Sigmoid colon (tissue), 7 donors: ENCODE data around the gene PTPN1. TPM values are rescaled to one million over a fixed set of nuclear protein-coding genes. Genes with fewer than 3 reads are reported as not detected.

ENCODE experiments used
- DNase-seq: peaks from one replicate; pipeline ENCODE4 v3.0.0-alpha.2; 2019
- H3K27ac ChIP-seq, 4 donors: fragments of 200-600 bp; sonication (generic); one replicate each; pipeline ENCODE4 v1.5.1; 2016 to 2019; ENCODE audit warnings: mild to moderate bottlenecking in 1 of 4
- H3K27me3 ChIP-seq, 3 donors: fragments of 200-600 bp; sonication (generic); one replicate each; pipeline ENCODE4 v1.5.1; 2019; ENCODE audit warnings: mild to moderate bottlenecking in 1 of 3
- H3K36me3 ChIP-seq, 4 donors: fragments of 200-600 bp; sonication (generic); one replicate each; pipeline ENCODE4 v1.5.1; 2016 to 2019
- H3K4me1 ChIP-seq, 4 donors: fragments of 200-600 bp; sonication (generic); one replicate each; pipeline ENCODE4 v1.5.1; 2017 to 2019
- H3K4me3 ChIP-seq, 4 donors: fragments of 200-600 bp; sonication (generic); one replicate each; pipeline ENCODE4 v1.5.1; 2017 to 2019; ENCODE audit warnings: mild to moderate bottlenecking in 2 of 4, moderate library complexity in 1 of 4
- H3K9me3 ChIP-seq, 4 donors: fragments of 200-600 bp in 3 of 4; sonication (generic) in 3 of 4; one replicate each; pipeline versions ENCODE4 v1.5.1 to v1.6.1; 2013 to 2019
- CTCF ChIP-seq, 4 experiments: fragments of 450-650 bp in 3 of 4; fragments of 200-600 bp in 1 of 4; IDR thresholded peaks; one replicate each; pipeline ENCODE4 v1.5.1; 2016 to 2019; ENCODE audit warnings: antibody characterized with exemption in 4 of 4, mild to moderate bottlenecking in 3 of 4, moderate library complexity in 2 of 4
- EP300 ChIP-seq, 4 donors: sonication (generic); formaldehyde crosslinking; IDR thresholded peaks; one replicate each; pipeline ENCODE4 v1.6.1; 2017; ENCODE audit warnings: antibody characterized with exemption in 4 of 4
- POLR2A ChIP-seq, 2 donors: fragments of 450-650 bp; IDR thresholded peaks; one replicate each; pipeline ENCODE4 v1.6.1; 2016; ENCODE audit warnings: antibody characterized with exemption in 2 of 2, mild to moderate bottlenecking in 2 of 2, moderate library complexity in 2 of 2
- POLR2AphosphoS5 ChIP-seq, 4 donors: sonication (generic); formaldehyde crosslinking; IDR thresholded peaks; one replicate each; pipeline ENCODE4 v1.6.1; 2017; ENCODE audit warnings: antibody characterized with exemption in 4 of 4
- WGBS, 2 donors: extraction: QIAGEN DNeasy Blood & Tissue Kit; methylation state at CpG; one replicate each; pipeline ENCODE4 v1.1.7; 2013; 5-methylcytosine and 5-hydroxymethylcytosine counted together
- intact Hi-C: fragments of 100-400 bp; cut with DNase I; formaldehyde crosslinking; loops from one replicate; pipeline ENCODE4 v1.15.1; 2023
- polyA plus RNA-seq, 3 donors: library from polyadenylated mRNA; stranded (reverse); fragments of 200-250 nt; gene quantifications; one replicate each; pipeline ENCODE4 v1.2.3, GENCODE V29; 2013
- total RNA-seq, 4 donors: library from RNA; depleted of rRNA; stranded (reverse); fragments of >200 nt; gene quantifications; one replicate each; pipeline ENCODE4 v1.1.0, GENCODE V29; 2016
- donor health status: healthy with polysubstance abuse.
- donor health status: Bipolar disorder and iron deficiency.
- donor health status: healthy.

Gene PTPN1
- total RNA-seq (10 to 100 TPM; 21.6 to 31.2 (median 23.6) TPM), polyA plus RNA-seq (10 to 100 TPM; 14.4 to 41.5 (median 23.6) TPM)

GRCh38 chr20:50509923-50510705 is at the start of gene PTPN1:
TSS of gene PTPN1 (plus strand) at chr20:50510383. CDS start at chr20:50510528, 145 bp downstream.
- H3K9me3 ChIP-seq: no peaks in the 10 kb centered on the region
- peak within 1 kb of the TSS; percentile 88 to 96 (median 93) for H3K27ac ChIP-seq
- DNase-seq: peak; percentile 99
- H3K36me3 ChIP-seq: no peaks in the 10 kb centered on the region
- 0 to 1% methylated on average over 64 of the region's 64 CpGs for WGBS, 2 donors
- H3K4me1 ChIP-seq: peaks cover 0 to 51% (median 45%) of the 10 kb centered on the region in 4 donors
- TF ChIP-seq EP300 (IDR thresholded peaks at IDR 0.05) (no peak), CTCF (IDR thresholded peaks at IDR 0.05) (peak in 1 of 4 experiments; percentile 24), POLR2AphosphoS5 (IDR thresholded peaks at IDR 0.05) (peak; percentile 99 to 100 (median 100)), POLR2A (IDR thresholded peaks at IDR 0.05) (peak; percentile 98)
- peak within 1 kb of the TSS; percentile 91 to 99 (median 96) for H3K4me3 ChIP-seq
- intact Hi-C loops: loop anchor here (2.0 kb wide), 1 partner anchor 63 kb away; no protein-coding TSS in a partner anchor
- no peaks in the 10 kb centered on the region for H3K27me3 ChIP-seq

GRCh38 chr20:50460608-50461267 is 49.4 kb upstream of the PTPN1 start:
- DNase-seq: peak; percentile 95
- intact Hi-C loops: loop anchor here (2.0 to 10.0 kb wide), 3 partner anchors 82 to 336 kb away; no protein-coding TSS in a partner anchor
- WGBS, 2 donors: 11 to 31% methylated on average over 13 of the region's 13 CpGs
- Histone ChIP-seq H3K36me3 (no peaks in the 10 kb centered on the region), H3K27ac (peak overlapping the region; percentile 35 to 70 (median 43)), H3K27me3 (no peaks in the 10 kb centered on the region), H3K4me3 (no peak overlapping the region), H3K4me1 (peaks cover 0 to 22% (median 14%) of the 10 kb centered on the region in 4 donors), H3K9me3 (no peaks in the 10 kb centered on the region)
- no peak for TF ChIP-seq EP300 (IDR thresholded peaks at IDR 0.05)
- peak; percentile 12 to 51 (median 46) for TF ChIP-seq POLR2AphosphoS5 (IDR thresholded peaks at IDR 0.05)
- peak; percentile 90 to 98 (median 97) for TF ChIP-seq CTCF (IDR thresholded peaks at IDR 0.05)
- no peak for TF ChIP-seq POLR2A (IDR thresholded peaks at IDR 0.05)

GRCh38 chr20:50462093-50462690 is 48.0 kb upstream of the PTPN1 start:
- TF ChIP-seq POLR2A (IDR thresholded peaks at IDR 0.05): no peak
- no peak for TF ChIP-seq POLR2AphosphoS5 (IDR thresholded peaks at IDR 0.05)
- TF ChIP-seq EP300 (IDR thresholded peaks at IDR 0.05): no peak
- TF ChIP-seq CTCF (IDR thresholded peaks at IDR 0.05): no peak
- H3K4me1 ChIP-seq: peaks cover 0 to 22% (median 14%) of the 10 kb centered on the region in 4 donors

GRCh38 chr20:50464026-50464724 is 46.0 kb upstream of the PTPN1 start:
- Histone ChIP-seq H3K9me3 (no peaks in the 10 kb centered on the region), H3K4me1 (peaks cover 0 to 22% (median 14%) of the 10 kb centered on the region in 4 donors), H3K4me3 (peak overlapping the region in 1 of 4 donors; percentile 18), H3K36me3 (no peaks in the 10 kb centered on the region), H3K27me3 (no peaks in the 10 kb centered on the region), H3K27ac (no peak overlapping the region)
- intact Hi-C loops: loop anchor here (1.0 to 10.0 kb wide), 3 partner anchors 157 to 339 kb away; no protein-coding TSS in a partner anchor
- TF ChIP-seq POLR2A (IDR thresholded peaks at IDR 0.05): no peak
- TF ChIP-seq CTCF (IDR thresholded peaks at IDR 0.05): peak; percentile 71 to 78 (median 77)
- TF ChIP-seq POLR2AphosphoS5 (IDR thresholded peaks at IDR 0.05): no peak
- WGBS, 2 donors: 18 to 26% methylated on average over 21 of the region's 21 CpGs
- peak; percentile 88 for DNase-seq

More at GRCh38 chr20:50462093-50462690, 48.0 kb upstream of the PTPN1 start:
- H3K27ac ChIP-seq: peak overlapping the region in 2 of 4 donors; percentile 48 to 70
- intact Hi-C loops: loop anchor here (5.0 to 10.0 kb wide), 2 partner anchors 155 to 337 kb away; no protein-coding TSS in a partner anchor
- no peaks in the 10 kb centered on the region for H3K27me3 ChIP-seq
- no peak overlapping the region for H3K4me3 ChIP-seq
- no peaks in the 10 kb centered on the region for H3K9me3 ChIP-seq
- DNase-seq: no peak
- WGBS, 2 donors: 85 to 90% methylated on average over 10 of the region's 10 CpGs
- H3K36me3 ChIP-seq: no peaks in the 10 kb centered on the region
